ENCODE measurements around the gene ERVH48-1.
"Not testable (repeated sequence)": the region's sequence is repeated elsewhere in the genome, so short reads cannot be mapped to it uniquely, and the experiment has no call there.

Gene ERVH48-1

DNA sequence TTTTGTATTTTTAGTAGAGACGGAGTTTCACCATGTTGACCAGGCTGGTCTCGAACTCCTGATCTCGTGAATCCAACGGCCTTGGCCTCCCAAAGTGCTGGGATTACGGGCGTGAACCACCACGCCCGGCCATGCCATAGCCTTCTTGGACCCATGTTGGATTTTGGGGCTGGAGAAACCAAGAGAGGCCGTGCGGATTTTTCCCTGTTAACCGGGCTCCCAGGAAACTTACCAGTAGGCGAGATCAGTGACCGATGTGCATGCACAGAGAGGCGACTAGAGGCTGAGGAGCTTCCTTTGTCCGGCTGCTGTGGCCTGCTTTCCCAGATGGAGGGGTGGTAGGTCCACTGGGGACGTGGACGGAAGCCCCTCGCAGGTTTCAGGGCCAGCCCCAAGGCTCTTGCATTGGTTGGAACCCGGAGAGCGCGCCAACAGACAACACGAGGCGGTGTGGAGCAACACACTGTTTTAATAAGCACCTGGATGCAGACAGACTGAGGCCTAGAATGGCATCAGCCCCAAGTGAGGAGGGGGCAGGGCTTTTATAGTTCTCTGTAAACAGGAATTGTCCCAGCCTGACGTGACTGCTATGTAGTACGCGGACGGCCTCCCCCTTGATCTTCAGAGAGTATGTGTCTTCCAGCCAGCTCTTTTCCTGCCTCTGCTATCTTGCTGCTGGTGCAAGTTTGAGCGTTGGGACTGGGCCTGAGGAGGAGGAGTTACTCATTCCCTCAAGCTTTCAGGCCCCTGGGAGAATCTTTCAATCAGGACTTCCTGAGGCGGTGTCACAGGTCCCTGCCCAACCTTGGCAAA lies at the start of gene ERVH48-1:
Gene ERVH48-1, minus strand, starts transcription at position 517 of the 813 bp plus-strand sequence. CDS start 6,624 bp downstream, outside the sequence.
- Histone ChIP-seq H3K27me3 (ENCODE audit: control insufficient read depth, insufficient read depth, low read length) (no peaks in the 10 kb centered on the region), H3K4me3 (ENCODE audit: low read length) (no peak within 1 kb of the TSS), H3K9ac (ENCODE audit: low read length) (no peak within 1 kb of the TSS), H3K4me1 (ENCODE audit: control insufficient read depth, insufficient read depth, low read length) (peaks cover 2% of the 10 kb centered on the region), H3K36me3 (ENCODE audit: control insufficient read depth, insufficient read depth, low read length) (no peaks in the 10 kb centered on the region), H3K27ac (ENCODE audit: low read depth, low read length) (no peak within 1 kb of the TSS)

DNA sequence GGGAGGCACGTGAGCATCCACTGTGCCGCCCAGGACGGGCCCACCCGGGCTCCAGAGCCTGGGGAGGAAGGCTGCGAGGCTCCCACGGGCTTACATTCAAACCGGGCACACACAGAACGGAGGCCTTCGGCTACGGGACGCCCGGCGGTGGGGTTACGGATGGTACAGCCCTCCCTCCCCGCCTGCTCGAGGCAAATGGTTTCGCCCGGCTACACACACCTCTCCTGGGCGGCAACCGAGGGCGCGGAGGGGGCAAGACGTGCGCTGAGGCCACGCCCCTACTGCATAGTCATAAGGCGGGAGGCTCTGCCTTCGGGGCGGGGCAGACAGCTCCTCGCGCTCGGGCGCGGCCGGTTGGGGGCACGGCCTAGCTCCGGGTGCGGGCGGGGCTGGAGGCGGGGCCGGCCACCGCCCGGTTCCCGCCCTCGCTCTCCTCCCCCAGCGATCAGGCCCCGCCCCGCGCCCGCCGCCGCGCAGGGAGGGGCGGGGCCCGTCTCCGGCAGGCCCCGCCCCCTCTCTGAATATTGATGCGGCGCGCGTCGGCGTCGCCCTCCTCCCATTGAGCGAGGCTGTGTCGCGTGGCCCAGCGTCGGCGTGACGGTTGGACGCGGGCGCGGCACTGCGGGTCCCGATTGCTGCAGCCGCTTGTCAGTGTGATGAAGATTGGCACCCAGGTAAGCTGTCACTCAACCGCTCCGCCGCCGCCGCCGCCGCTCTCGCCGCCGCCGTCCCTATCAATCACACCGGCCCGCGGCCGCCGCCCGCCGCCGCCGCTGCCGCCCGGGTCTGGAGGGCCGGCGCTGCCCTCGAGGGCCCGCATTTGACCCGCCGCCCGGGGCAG lies 48.8 kb upstream of the ERVH48-1 start, which contains the start of gene PKNOX1:
Gene PKNOX1, plus strand, starts transcription at position 572 of the 841 bp plus-strand sequence. CDS start 29,820 bp downstream, outside the sequence.
- peak within 1 kb of the TSS; percentile 92 for H3K27ac ChIP-seq (ENCODE audit: low read depth, low read length)
- H3K27me3 ChIP-seq (ENCODE audit: control insufficient read depth, insufficient read depth, low read length) = no peaks in the 10 kb centered on the region
- H3K36me3 ChIP-seq (ENCODE audit: control insufficient read depth, insufficient read depth, low read length) = no peaks in the 10 kb centered on the region
- peak within 1 kb of the TSS; percentile 93 for H3K4me3 ChIP-seq (ENCODE audit: low read length)
- H3K9ac ChIP-seq (ENCODE audit: low read length) = peak within 1 kb of the TSS; percentile 42
- peaks cover 7% of the 10 kb centered on the region for H3K4me1 ChIP-seq (ENCODE audit: control insufficient read depth, insufficient read depth, low read length)

DNA sequence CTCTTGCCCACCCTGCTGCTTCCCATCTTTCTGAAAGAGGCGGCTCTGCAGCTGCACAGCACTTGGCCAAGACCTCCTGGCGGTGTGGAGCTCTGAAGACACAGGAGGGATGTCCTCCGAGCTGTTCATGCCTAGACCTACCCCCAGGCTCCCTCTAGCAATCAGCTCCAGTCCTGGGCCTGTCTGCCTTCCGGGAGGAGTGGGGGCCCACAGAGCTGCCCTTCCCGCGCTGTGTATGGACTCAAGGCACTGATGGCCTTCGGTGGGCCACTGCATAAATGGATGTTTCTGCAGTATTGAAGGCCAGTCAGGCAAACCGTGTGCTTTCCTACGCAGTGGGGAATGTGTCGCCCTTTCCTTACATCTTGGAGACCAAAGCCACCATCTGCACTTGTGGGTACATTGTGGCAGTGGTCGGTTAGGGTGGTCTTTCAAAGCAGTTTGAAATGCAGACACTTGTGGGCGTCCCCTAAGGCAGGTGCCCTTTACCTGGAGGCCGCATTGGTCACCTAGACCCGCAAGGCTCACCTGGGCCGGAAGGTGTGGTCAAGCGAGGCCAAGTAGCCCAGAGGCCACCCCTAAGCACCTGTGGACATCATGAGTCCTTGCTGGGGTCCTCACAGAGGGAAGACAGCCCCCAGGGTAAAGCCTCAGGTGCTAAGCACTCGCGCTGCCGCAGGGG lies 48.0 kb upstream of the ERVH48-1 start:
- Histone ChIP-seq H3K4me1 (ENCODE audit: control insufficient read depth, insufficient read depth, low read length) (peaks cover 7% of the 10 kb centered on the region), H3K27ac (ENCODE audit: low read depth, low read length) (peak overlapping the region; percentile 85), H3K4me3 (ENCODE audit: low read length) (peak overlapping the region; percentile 93), H3K36me3 (ENCODE audit: control insufficient read depth, insufficient read depth, low read length) (no peaks in the 10 kb centered on the region), H3K9ac (ENCODE audit: low read length) (peak overlapping the region; percentile 42), H3K27me3 (ENCODE audit: control insufficient read depth, insufficient read depth, low read length) (no peaks in the 10 kb centered on the region)

DNA sequence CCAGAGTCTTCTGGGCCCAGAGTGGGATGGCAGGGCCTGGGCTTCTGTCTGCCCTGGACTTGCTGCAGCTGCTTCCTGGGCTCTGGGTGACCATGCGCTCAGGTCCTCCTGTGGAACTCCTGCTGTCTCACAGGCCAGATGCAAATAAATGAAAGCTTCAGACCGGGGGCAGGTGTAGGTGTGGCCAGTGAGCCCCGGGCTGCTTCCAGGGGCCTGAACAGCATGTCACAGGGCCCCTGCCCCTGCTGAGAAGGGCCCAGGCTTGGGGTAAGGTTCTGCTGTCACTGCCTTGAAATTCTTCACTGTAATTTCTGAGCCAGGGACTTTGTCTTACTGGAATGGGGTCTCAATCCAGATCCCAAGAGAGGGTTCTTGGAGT lies 46.5 kb upstream of the ERVH48-1 start:
- no peak overlapping the region for H3K27ac ChIP-seq (ENCODE audit: low read depth, low read length)

DNA sequence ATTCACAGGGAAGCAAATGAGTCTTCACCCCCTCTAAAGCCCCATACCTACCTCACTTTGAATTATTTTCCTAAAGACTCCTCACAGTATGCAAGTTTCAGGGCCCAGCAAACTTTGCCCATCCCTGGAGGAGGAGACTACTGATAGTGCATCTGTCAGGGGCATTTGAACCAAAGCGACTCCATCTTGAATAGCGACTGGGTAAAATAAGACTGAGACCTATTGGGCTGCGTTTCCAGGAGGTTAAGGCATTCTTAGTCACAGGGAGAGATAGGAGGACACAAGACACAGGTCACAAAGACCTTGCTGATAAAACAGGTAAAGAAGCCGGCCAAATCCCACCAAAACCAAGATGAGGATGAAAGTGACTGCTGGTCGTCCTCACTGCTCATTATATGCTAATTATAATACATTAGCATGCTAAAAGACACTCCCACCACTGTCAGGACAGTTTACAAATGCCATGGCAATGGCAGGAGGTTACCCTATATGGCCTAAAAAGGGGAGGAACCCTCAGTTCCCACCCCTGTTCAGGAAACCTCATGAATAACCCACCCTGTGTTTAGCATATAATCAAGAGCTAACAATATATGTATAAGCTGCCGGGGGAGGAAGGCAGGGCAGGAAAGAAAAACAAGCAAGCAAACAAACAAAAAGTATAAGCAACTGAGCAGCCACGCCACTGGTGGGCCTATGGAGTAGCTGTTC lies 45.7 kb upstream of the ERVH48-1 start:
- Histone ChIP-seq H3K36me3 (ENCODE audit: control insufficient read depth, insufficient read depth, low read length) (no peaks in the 10 kb centered on the region), H3K4me3 (ENCODE audit: low read length) (no peak overlapping the region), H3K4me1 (ENCODE audit: control insufficient read depth, insufficient read depth, low read length) (peaks cover 5% of the 10 kb centered on the region), H3K27ac (ENCODE audit: low read depth, low read length) (no peak overlapping the region), H3K27me3 (ENCODE audit: control insufficient read depth, insufficient read depth, low read length) (no peaks in the 10 kb centered on the region), H3K9ac (ENCODE audit: low read length) (no peak overlapping the region)

More for the DNA sequence above, 46.5 kb upstream of the ERVH48-1 start:
- Histone ChIP-seq H3K4me1 (ENCODE audit: control insufficient read depth, insufficient read depth, low read length) (peaks cover 7% of the 10 kb centered on the region), H3K9ac (ENCODE audit: low read length) (no peak overlapping the region), H3K36me3 (ENCODE audit: control insufficient read depth, insufficient read depth, low read length) (no peaks in the 10 kb centered on the region), H3K27me3 (ENCODE audit: control insufficient read depth, insufficient read depth, low read length) (no peaks in the 10 kb centered on the region), H3K4me3 (ENCODE audit: low read length) (no peak overlapping the region)

DNA sequence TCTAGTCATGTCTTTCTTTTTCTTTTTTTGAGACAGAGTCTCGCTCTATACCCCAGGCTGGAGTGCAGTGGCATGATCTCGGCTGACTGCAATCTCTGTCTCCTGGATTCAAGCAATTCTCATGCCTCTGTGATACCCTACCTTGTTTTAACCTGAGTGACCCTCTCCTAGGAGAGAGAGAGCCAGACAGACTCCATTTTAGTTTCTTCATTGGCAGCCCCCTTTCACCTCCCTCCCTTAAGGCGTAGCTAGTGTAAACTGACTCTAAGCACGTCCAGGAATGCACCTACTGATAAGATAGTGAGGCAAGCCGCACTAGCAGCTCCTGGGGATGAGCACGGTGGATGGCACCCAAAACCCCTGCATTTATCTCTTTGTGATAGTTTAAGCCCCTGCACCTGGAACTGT lies 43.8 kb upstream of the ERVH48-1 start:
- Histone ChIP-seq H3K27ac (ENCODE audit: low read depth, low read length) (no peak overlapping the region), H3K4me1 (ENCODE audit: control insufficient read depth, insufficient read depth, low read length) (peaks cover 4% of the 10 kb centered on the region), H3K9ac (ENCODE audit: low read length) (no peak overlapping the region), H3K27me3 (ENCODE audit: control insufficient read depth, insufficient read depth, low read length) (no peaks in the 10 kb centered on the region), H3K36me3 (ENCODE audit: control insufficient read depth, insufficient read depth, low read length) (no peaks in the 10 kb centered on the region), H3K4me3 (ENCODE audit: low read length) (no peak overlapping the region)

DNA sequence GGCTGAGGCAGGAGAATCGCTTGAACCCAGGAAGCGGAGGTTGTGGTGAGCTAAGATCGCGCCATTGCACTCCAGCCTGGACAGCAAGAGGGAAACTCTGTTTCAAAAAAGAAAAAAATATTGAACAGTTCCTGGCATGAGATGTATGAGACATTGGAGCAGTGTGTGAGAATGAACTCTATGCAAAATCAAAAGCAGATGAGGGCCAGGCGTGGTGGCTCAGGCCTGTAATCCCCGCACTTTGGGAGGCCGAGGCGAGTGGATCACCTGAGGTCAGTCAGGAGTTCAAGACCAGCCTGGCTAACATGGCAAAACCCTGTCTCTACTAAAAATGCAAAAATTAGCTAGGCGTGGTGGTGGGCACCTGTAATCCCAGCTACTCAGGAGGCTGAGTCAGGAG lies 42.2 kb upstream of the ERVH48-1 start:
- not testable (repeated sequence) for H3K9ac ChIP-seq (ENCODE audit: low read length); H3K4me1 ChIP-seq (ENCODE audit: control insufficient read depth, insufficient read depth, low read length); H3K4me3 ChIP-seq (ENCODE audit: low read length); H3K36me3 ChIP-seq (ENCODE audit: control insufficient read depth, insufficient read depth, low read length); H3K27ac ChIP-seq (ENCODE audit: low read depth, low read length); H3K27me3 ChIP-seq (ENCODE audit: control insufficient read depth, insufficient read depth, low read length)

DNA sequence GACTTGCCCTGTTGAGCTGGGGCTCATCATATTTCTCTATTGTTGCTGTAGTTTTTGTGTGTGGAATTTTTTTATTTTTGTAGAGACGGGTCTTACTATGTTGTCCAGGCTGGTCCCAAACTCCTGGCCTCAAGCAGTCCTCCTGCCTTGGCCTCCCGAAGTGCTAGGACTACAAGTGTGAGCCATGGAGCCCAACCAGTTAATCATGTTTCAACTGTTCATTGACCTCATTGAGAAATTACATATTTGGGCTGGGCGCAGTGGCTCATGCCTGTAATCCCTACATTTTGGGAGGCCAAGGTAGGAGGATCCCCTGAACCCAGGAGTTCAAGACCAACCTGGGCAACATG lies 39.8 kb upstream of the ERVH48-1 start:
- no peaks in the 10 kb centered on the region for H3K36me3 ChIP-seq (ENCODE audit: control insufficient read depth, insufficient read depth, low read length)
- H3K4me3 ChIP-seq (ENCODE audit: low read length) = no peak overlapping the region
- no peaks in the 10 kb centered on the region for H3K4me1 ChIP-seq (ENCODE audit: control insufficient read depth, insufficient read depth, low read length)
- H3K27me3 ChIP-seq (ENCODE audit: control insufficient read depth, insufficient read depth, low read length) = no peaks in the 10 kb centered on the region
- H3K27ac ChIP-seq (ENCODE audit: low read depth, low read length) = no peak overlapping the region
- H3K9ac ChIP-seq (ENCODE audit: low read length) = no peak overlapping the region

DNA sequence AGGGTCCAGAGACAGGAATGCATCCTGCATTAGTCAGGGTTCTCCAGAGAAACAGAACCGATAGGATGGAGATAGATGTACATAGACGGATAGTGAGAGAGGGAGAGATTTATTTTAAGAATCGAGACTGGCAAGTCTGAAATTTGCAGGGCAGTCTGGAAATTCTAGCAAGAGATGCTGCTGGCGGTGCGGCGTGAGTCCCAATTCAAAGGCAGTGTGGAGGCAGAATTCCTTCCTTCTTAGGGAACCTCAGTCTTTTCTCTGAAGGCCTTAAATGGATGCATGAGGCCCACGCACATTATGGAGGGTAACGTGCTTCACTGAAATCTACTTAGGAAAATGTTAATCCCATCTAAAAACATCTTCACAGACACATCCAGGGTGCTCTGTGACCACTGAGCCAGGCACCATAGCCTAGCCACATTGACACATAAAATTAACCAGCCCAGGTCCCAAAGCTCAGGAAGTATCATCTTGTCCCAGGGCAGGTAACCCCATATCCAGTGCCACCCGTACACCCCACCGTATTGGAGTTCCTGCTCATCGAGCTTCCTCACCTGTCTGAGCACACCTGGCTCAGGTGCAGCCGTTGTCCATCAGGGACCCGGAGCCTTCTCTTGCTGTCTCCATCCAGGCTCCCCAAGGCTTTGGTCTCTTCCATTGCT lies 39.2 kb upstream of the ERVH48-1 start:
- Histone ChIP-seq H3K9ac (ENCODE audit: low read length) (no peak overlapping the region), H3K27ac (ENCODE audit: low read depth, low read length) (no peak overlapping the region), H3K36me3 (ENCODE audit: control insufficient read depth, insufficient read depth, low read length) (no peaks in the 10 kb centered on the region), H3K27me3 (ENCODE audit: control insufficient read depth, insufficient read depth, low read length) (no peaks in the 10 kb centered on the region), H3K4me1 (ENCODE audit: control insufficient read depth, insufficient read depth, low read length) (no peaks in the 10 kb centered on the region), H3K4me3 (ENCODE audit: low read length) (no peak overlapping the region)

DNA sequence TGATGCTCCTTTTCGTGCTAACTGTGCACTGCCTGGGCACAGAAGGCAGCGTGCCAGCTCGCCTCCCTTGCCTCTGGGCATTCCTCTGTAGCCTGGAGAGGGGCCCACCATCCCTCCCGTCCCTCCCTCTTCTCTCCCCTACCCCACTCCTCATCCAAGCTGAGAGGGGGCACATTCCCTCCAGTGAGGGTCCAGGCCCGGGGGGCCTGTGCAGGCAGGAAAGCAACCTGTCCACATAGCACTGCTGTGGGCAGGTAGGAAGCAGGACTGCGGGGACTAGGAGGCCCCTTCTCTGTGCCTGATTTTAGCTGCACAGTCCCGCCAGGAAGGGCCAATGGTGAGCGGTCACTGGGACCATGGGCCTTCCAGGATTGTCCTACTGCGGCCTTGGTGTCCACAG lies 38.7 kb upstream of the ERVH48-1 start:
- no peaks in the 10 kb centered on the region for H3K4me1 ChIP-seq (ENCODE audit: control insufficient read depth, insufficient read depth, low read length)
- no peak overlapping the region for H3K4me3 ChIP-seq (ENCODE audit: low read length)
- no peaks in the 10 kb centered on the region for H3K36me3 ChIP-seq (ENCODE audit: control insufficient read depth, insufficient read depth, low read length)
- no peaks in the 10 kb centered on the region for H3K27me3 ChIP-seq (ENCODE audit: control insufficient read depth, insufficient read depth, low read length)
- no peak overlapping the region for H3K9ac ChIP-seq (ENCODE audit: low read length)
- no peak overlapping the region for H3K27ac ChIP-seq (ENCODE audit: low read depth, low read length)

DNA sequence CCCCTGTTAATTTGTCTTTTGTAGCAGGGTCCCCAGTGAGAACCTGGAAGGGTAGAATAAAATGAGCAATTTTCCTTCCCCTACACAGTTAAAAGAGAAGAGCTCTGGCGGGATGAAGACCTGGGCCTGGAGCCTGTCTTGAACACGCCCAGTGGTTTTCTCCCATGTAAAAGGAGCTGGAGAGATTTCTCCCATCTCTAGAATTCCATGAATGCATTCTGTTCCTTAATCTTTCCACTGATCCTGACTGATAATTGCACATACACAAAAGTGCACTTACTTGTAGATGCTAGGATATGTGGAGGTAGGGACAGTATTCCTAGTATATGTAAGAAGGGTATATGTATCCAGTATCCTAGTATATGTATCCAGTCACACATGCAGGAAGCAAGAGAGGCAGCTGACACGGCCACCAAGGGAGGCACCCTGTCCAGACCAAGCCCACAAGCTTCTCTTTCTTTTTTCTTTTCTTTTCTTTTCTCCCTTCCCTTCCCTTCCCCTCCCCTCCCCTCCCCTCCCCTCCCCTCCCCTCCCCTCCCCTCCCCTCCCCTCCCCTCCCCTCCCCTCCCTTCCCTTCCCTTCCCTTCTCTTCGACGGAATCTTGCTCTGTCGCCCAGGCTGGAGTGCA lies 37.1 kb upstream of the ERVH48-1 start:
- no peak overlapping the region for H3K27ac ChIP-seq (ENCODE audit: low read depth, low read length)
- H3K27me3 ChIP-seq (ENCODE audit: control insufficient read depth, insufficient read depth, low read length) = no peaks in the 10 kb centered on the region
- no peaks in the 10 kb centered on the region for H3K4me1 ChIP-seq (ENCODE audit: control insufficient read depth, insufficient read depth, low read length)
- H3K9ac ChIP-seq (ENCODE audit: low read length) = no peak overlapping the region
- H3K36me3 ChIP-seq (ENCODE audit: control insufficient read depth, insufficient read depth, low read length) = no peaks in the 10 kb centered on the region
- H3K4me3 ChIP-seq (ENCODE audit: low read length) = no peak overlapping the region

Measured in rectal smooth muscle tissue (tissue), 1 donor.